ENCODE results near the gene CPM.

Gene CPM

GRCh38 chr12:68803948-68804656 is 128.9 kb downstream of the CPM start:
- TF ChIP-seq GATA3 (IDR thresholded peaks at IDR 0.05; ENCODE audit: low read depth, low read length) (no peak), GATA2 (IDR thresholded peaks at IDR 0.05; ENCODE audit: low read depth, low read length) (no peak)
